K562 (cell line): Measurements from ENCODE around the gene SMIM13. TPM values are rescaled to one million over a fixed set of nuclear protein-coding genes. Genes with fewer than 3 reads are reported as not detected.

ENCODE experiments used
- ATAC-seq: fragments of 200-7000 bp; cut with Tn5 transposase; 3 replicates; pipeline ENCODE4 v1.9.1; 2020; ENCODE audit warnings: moderate library complexity
- BruUV-seq: library from RNA; stranded (reverse); fragments of 400-500 nt; replicated peaks from 2 replicates; lab custom pipeline; 2021; lab: Mats Ljungman, UMichigan
- CTCF ChIA-PET: fragments of 300-600 bp; formaldehyde crosslinking; extraction: SDS; loops from one replicate; lab custom pipeline; 2021; ENCODE audit warnings: low intra/inter-chr PET ratio; lab: Yijun Ruan, JAX
- POLR2A ChIA-PET: fragments of 300-600, 350-650 bp; sonication (Branson Sonifier 250); formaldehyde crosslinking; extraction: SDS; loops from one replicate; lab custom pipeline; 2021; ENCODE audit warnings: antibody characterized with exemption, inconsistent platforms; lab: Yijun Ruan, JAX
- DNase-seq, 4 experiments: peaks; one replicate each; pipeline versions ENCODE4 v3.0.0 to v3.0.0-alpha.2; 2011 to 2018; ENCODE audit warnings: low spot score in 3 of 4, mixed read lengths in 3 of 4; ENCODE audit errors: extremely low read depth in 1 of 4
- FAIRE-seq: peaks from 2 replicates; lab custom pipeline; 2011; peaks lifted over from hg19 to GRCh38; lab: Jason Lieb, UNC
- H2AFZ ChIP-seq: 2 replicates; pipeline ENCODE4 v1.6.0; 2011; ENCODE audit warnings: low read depth, low read length, control low read depth, inconsistent platforms
- H3K27ac ChIP-seq: fragments of 200-600 bp; 3 replicates; pipeline ENCODE4 v1.8.0; 2011; ENCODE audit warnings: low read depth, mild to moderate bottlenecking, control low read depth, inconsistent platforms, low read length, moderate library complexity, mixed read lengths; ENCODE audit errors: extremely low read depth
- H3K27me3 ChIP-seq, 2 experiments: fragments of 300-600 bp in 1 of 2; 2 replicates in 1 of 2; 3 replicates in 1 of 2; pipeline versions ENCODE4 v1.6.0 to v1.8.0; 2011; ENCODE audit warnings: inconsistent platforms in 2 of 2, low read length in 2 of 2, mild to moderate bottlenecking in 1 of 2, mixed read lengths in 1 of 2, moderate library complexity in 1 of 2; ENCODE audit not compliant: control insufficient read depth in 2 of 2, insufficient read depth in 2 of 2
- H3K36me3 ChIP-seq: fragments of 300-600 bp; 3 replicates; pipeline ENCODE4 v1.8.0; 2011; ENCODE audit warnings: mild to moderate bottlenecking, low read length, inconsistent platforms; ENCODE audit not compliant: control insufficient read depth, insufficient read depth
- H3K4me1 ChIP-seq, 2 experiments: fragments of 200-600 bp in 1 of 2; replicated peaks in 1 of 2; 2 replicates in 1 of 2; 3 replicates in 1 of 2; pipeline versions ENCODE4 v1.5.1 to v1.8.0; 2011; ENCODE audit warnings: inconsistent platforms in 2 of 2, low read length in 2 of 2, mild to moderate bottlenecking in 1 of 2, mixed read lengths in 1 of 2, moderate library complexity in 1 of 2; ENCODE audit not compliant: control insufficient read depth in 2 of 2, insufficient read depth in 2 of 2
- H3K4me2 ChIP-seq: 2 replicates; pipeline ENCODE4 v1.6.1; 2011; ENCODE audit warnings: low read length, control low read depth, inconsistent platforms, mixed read lengths; ENCODE audit not compliant: insufficient read depth
- H3K4me3 ChIP-seq: fragments of 200-600 bp; sonication (generic), shearing (Covaris generic); 2 replicates; pipeline ENCODE4 v1.5.1; 2016; ENCODE audit warnings: control low read depth, inconsistent platforms
- H3K79me2 ChIP-seq: fragments of 200-600 bp; 3 replicates; pipeline ENCODE4 v1.8.0; 2011; ENCODE audit warnings: low read length, inconsistent platforms; ENCODE audit not compliant: control insufficient read depth, insufficient read depth
- H3K9ac ChIP-seq, 2 experiments: 2 replicates each; pipeline versions ENCODE4 v1.6.0 to v1.6.1; 2011; ENCODE audit warnings: low read depth in 2 of 2, low read length in 2 of 2, control low read depth in 1 of 2, inconsistent platforms in 1 of 2, mild to moderate bottlenecking in 1 of 2, mixed read lengths in 1 of 2; ENCODE audit not compliant: insufficient read depth in 1 of 2
- H3K9me1 ChIP-seq: one replicate; pipeline ENCODE4 v1.6.0; 2011; ENCODE audit warnings: inconsistent platforms, mild to moderate bottlenecking, low read length, moderate library complexity; ENCODE audit not compliant: control insufficient read depth, insufficient read depth
- H3K9me3 ChIP-seq: replicated peaks from 2 replicates; pipeline ENCODE4 v1.5.1; 2011; ENCODE audit warnings: low read depth, low read length, inconsistent platforms; ENCODE audit not compliant: control insufficient read depth, insufficient read depth
- H4K20me1 ChIP-seq: replicated peaks from 2 replicates; pipeline ENCODE4 v1.6.1; 2011; ENCODE audit warnings: low read length, inconsistent platforms, mixed read lengths; ENCODE audit not compliant: control insufficient read depth, insufficient read depth
- ARID3B ChIP-seq: fragments of 250-450 bp; sonication (Bioruptor Pico); IDR thresholded peaks from 2 replicates; pipeline ENCODE4 v1.4.0; 2020; ENCODE audit warnings: borderline replicate concordance
- ATF4 ChIP-seq: fragments of 450-650 bp; formaldehyde crosslinking; IDR thresholded peaks from 2 replicates; pipeline ENCODE4 v1.4.0; 2022; ENCODE audit warnings: mild to moderate bottlenecking, moderate library complexity
- CCNT2 ChIP-seq: IDR thresholded peaks from 2 replicates; pipeline ENCODE4 v1.6.1; 2011; ENCODE audit warnings: borderline replicate concordance, low read depth, mild to moderate bottlenecking, moderate library complexity, mixed read lengths, low read length; ENCODE audit not compliant: insufficient read length; ENCODE audit errors: extremely low read depth
- EP400 ChIP-seq: fragments of 450-650 bp; IDR thresholded peaks from 2 replicates; pipeline ENCODE4 v1.6.1; 2017; ENCODE audit warnings: antibody characterized with exemption, mild to moderate bottlenecking, moderate library complexity
- FIP1L1 ChIP-seq: fragments of 200-400 bp; formaldehyde crosslinking; IDR thresholded peaks from 2 replicates; pipeline ENCODE4 v1.6.1; 2018; ENCODE audit warnings: mild to moderate bottlenecking, low read depth, low read length; ENCODE audit not compliant: poor library complexity, severe bottlenecking
- IFI16 ChIP-seq: fragments of 250-450 bp; sonication (Bioruptor Pico); IDR thresholded peaks from 2 replicates; pipeline ENCODE4 v2.1.2; 2022; ENCODE audit warnings: mild to moderate bottlenecking, inconsistent platforms
- MEF2A ChIP-seq: IDR thresholded peaks from 2 replicates; pipeline ENCODE4 v1.6.1; 2011; ENCODE audit warnings: low read depth, mild to moderate bottlenecking, low read length, moderate library complexity; ENCODE audit not compliant: control insufficient read depth
- NR2C2 ChIP-seq, 2 experiments: fragments of 200-800 bp in 1 of 2; sonication (Bioruptor generic) in 1 of 2; sonication (generic) in 1 of 2; formaldehyde crosslinking in 1 of 2; IDR thresholded peaks; 2 replicates each; pipeline versions ENCODE4 v1.6.1 to v1.8.0; 2016 to 2022; ENCODE audit warnings: mild to moderate bottlenecking in 1 of 2, missing compliant biosample characterization in 1 of 2, missing genetic modification characterization in 1 of 2, missing genetic modification reagents in 1 of 2
- PYGO2 ChIP-seq: fragments of 450-650 bp; IDR thresholded peaks from 2 replicates; pipeline ENCODE4 v1.6.1; 2016; ENCODE audit warnings: mild to moderate bottlenecking, missing genetic modification characterization, moderate library complexity, missing compliant biosample characterization
- RFX7 ChIP-seq: fragments of 250-450 bp; sonication (Bioruptor Pico); IDR thresholded peaks from 2 replicates; pipeline ENCODE4 v1.5.1; 2021; ENCODE audit warnings: mild to moderate bottlenecking
- SMAD1 ChIP-seq: fragments of 150-350 bp; IDR thresholded peaks from 2 replicates; pipeline ENCODE4 v1.6.1; 2014; ENCODE audit warnings: low read length, low read depth; ENCODE audit not compliant: partially characterized antibody
- SMARCA4 ChIP-seq: fragments of 450-650 bp; IDR thresholded peaks from 2 replicates; pipeline ENCODE4 v1.6.1; 2016
- SMARCC2 ChIP-seq: fragments of 450-650 bp; IDR thresholded peaks from 2 replicates; pipeline ENCODE4 v1.6.1; 2017; ENCODE audit warnings: antibody characterized with exemption, moderate library complexity, mild to moderate bottlenecking, low read depth
- ZBTB7A ChIP-seq: IDR thresholded peaks from 2 replicates; pipeline ENCODE4 v1.6.1; 2011; ENCODE audit warnings: low read depth, mild to moderate bottlenecking, low read length, moderate library complexity, borderline replicate concordance; ENCODE audit not compliant: control insufficient read depth
- ZNF133 ChIP-seq: fragments of 250-450 bp; sonication (Bioruptor Pico); IDR thresholded peaks from 2 replicates; pipeline ENCODE4 v1.4.0; 2020; ENCODE audit warnings: mild to moderate bottlenecking
- WGBS: fragments of 100-300 bp; shearing (Covaris generic); methylation state at CpG from one replicate; pipeline ENCODE4 v1.1.6; 2016; ENCODE audit warnings: low coverage, mixed read lengths; ENCODE audit not compliant: insufficient coverage; ENCODE audit errors: missing lambda C conversion rate; 5-methylcytosine and 5-hydroxymethylcytosine counted together
- in situ Hi-C: fragments of 300-500 bp; cut with MboI; formaldehyde crosslinking; loops from 4 replicates; pipeline ENCODE4 v1.15.0; 2018; ENCODE audit warnings: inconsistent platforms, mixed read lengths
- intact Hi-C: fragments of 100-400 bp; cut with micrococcal nuclease; formaldehyde crosslinking; loops from 2 replicates; pipeline ENCODE4 v1.14.2; 2022
- polyA plus RNA-seq, 8 experiments: library from polyadenylated mRNA; depleted of rRNA in 4 of 8; stranded (reverse) in 5 of 8; unstranded in 3 of 8; fragments of >200 nt; fragmentation: Nextera tagmentation in 2 of 8; fragmentation: Illumina TruSeq in 1 of 8; extraction: Ambion mirVana in 2 of 8; extraction: Trizol in 1 of 8; gene quantifications; 2 replicates each; pipeline versions ENCODE4 v1.2.1 to v1.2.3, GENCODE V29; 2011 to 2014; ENCODE audit warnings: inconsistent platforms in 1 of 8, missing spikeins in 1 of 8
- total RNA-seq, 7 experiments: library from RNA; depleted of rRNA in 6 of 7; stranded (reverse); fragments of >200 nt in 6 of 7; fragmentation: Illumina TruSeq in 2 of 7; extraction: Trizol in 2 of 7; gene quantifications; 2 replicates each; pipeline versions ENCODE4 v1.2.1 to v1.2.3, GENCODE V29; 2011 to 2021; ENCODE audit warnings: low replicate concordance in 1 of 7
- TF ChIP-seq, protein P1 (sequence below), 2 experiments: fragments of 450-650 bp; IDR thresholded peaks; 2 replicates each; pipeline ENCODE4 v1.6.1; 2018; ENCODE audit warnings: mild to moderate bottlenecking in 2 of 2, low read depth in 1 of 2; ENCODE audit not compliant: partially characterized antibody in 2 of 2

Gene SMIM13
- total and polyA plus RNA-seq, 9 of the 15 experiments (the other 6 are each of a cell fraction or from before 2014, with no cell fraction given) = 5.5 to 24.8 (median 11.7) TPM

DNA sequence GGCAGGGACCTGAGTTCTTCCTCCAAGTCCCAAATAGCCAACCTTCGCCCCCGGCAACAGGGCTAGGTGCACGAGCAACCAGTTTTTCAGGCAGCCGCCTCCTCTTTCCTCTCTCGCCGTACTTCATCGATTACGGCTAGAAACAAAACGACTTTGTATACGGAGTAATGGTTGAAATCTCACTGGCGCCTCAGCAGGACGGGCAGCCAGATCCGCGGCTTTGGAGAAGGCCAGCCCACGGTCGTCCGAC, 333 bp upstream of the SMIM13 start:
- POLR2A ChIA-PET = interaction anchor here (0.6 to 2.4 kb wide), 12 partner anchors 8 to 632 kb away, joined by 3 to 16 read pairs (median 3); partner anchors contain the start of gene SYCP2L
- peak; percentile 3 for ATAC-seq
- intact Hi-C loops = no loop called here
- no peaks in the 10 kb centered on the region for H3K9me1 ChIP-seq
- H4K20me1 ChIP-seq = no peaks in the 10 kb centered on the region
- H3K4me2 ChIP-seq = peak overlapping the region; percentile 97
- no peaks in the 10 kb centered on the region; the same call in 2 of the 3 replicates for H3K36me3 ChIP-seq
- H3K9me3 ChIP-seq = no peaks in the 10 kb centered on the region
- no peak for FAIRE-seq
- in situ Hi-C loops = no loop called here
- WGBS = 0% methylated on average over 16 of the region's 17 CpGs
- CTCF ChIA-PET = interaction anchor here (0.9 to 1.6 kb wide), 2 partner anchors 50 to 52 kb away, joined by 3 to 6 read pairs; no protein-coding TSS in a partner anchor
- H3K27me3 ChIP-seq = no peaks in the 10 kb centered on the region
- H2AFZ ChIP-seq = peak overlapping the region; percentile 97
- peak overlapping the region; percentile 90 to 92 for H3K9ac ChIP-seq
- no TSS peak for BruUV-seq
- H3K4me3 ChIP-seq = peak overlapping the region; percentile 68
- peak overlapping the region; percentile 91 for H3K27ac ChIP-seq
- H3K4me1 ChIP-seq = peaks cover 12 to 15% of the 10 kb centered on the region in 2 experiments
- DNase-seq = no peak
- H3K79me2 ChIP-seq = peaks cover 43% of the 10 kb centered on the region
- TF ChIP-seq PYGO2 (tag) (no peak), MEF2A (no peak), NR2C2 (CRISPR knock-in tag; IDR thresholded peaks at IDR 0.05) (no peak), NR2C2 (tag; IDR thresholded peaks at IDR 0.05) (no peak), SMARCC2 (0 out of 2 replicates have a peak, but pooled peaks have one; percentile 9), ARID3B (CRISPR knock-in tag) (0 out of 2 replicates have a peak, but pooled peaks have one; percentile 3), FIP1L1 (no peak), RFX7 (CRISPR knock-in tag) (no peak), CCNT2 (no peak), SMARCA4 (0 out of 2 replicates have a peak, but pooled peaks have one; percentile 8), SMAD1 (peak; percentile 31), ZNF133 (CRISPR knock-in tag) (no peak), ZBTB7A (no peak), EP400 (peak; percentile 59; the same call in 1 of the 2 replicates), IFI16 (no peak), ATF4 (CRISPR knock-in tag) (no peak; the same call in 1 of the 2 replicates)
- TF ChIP-seq, protein P1, sequence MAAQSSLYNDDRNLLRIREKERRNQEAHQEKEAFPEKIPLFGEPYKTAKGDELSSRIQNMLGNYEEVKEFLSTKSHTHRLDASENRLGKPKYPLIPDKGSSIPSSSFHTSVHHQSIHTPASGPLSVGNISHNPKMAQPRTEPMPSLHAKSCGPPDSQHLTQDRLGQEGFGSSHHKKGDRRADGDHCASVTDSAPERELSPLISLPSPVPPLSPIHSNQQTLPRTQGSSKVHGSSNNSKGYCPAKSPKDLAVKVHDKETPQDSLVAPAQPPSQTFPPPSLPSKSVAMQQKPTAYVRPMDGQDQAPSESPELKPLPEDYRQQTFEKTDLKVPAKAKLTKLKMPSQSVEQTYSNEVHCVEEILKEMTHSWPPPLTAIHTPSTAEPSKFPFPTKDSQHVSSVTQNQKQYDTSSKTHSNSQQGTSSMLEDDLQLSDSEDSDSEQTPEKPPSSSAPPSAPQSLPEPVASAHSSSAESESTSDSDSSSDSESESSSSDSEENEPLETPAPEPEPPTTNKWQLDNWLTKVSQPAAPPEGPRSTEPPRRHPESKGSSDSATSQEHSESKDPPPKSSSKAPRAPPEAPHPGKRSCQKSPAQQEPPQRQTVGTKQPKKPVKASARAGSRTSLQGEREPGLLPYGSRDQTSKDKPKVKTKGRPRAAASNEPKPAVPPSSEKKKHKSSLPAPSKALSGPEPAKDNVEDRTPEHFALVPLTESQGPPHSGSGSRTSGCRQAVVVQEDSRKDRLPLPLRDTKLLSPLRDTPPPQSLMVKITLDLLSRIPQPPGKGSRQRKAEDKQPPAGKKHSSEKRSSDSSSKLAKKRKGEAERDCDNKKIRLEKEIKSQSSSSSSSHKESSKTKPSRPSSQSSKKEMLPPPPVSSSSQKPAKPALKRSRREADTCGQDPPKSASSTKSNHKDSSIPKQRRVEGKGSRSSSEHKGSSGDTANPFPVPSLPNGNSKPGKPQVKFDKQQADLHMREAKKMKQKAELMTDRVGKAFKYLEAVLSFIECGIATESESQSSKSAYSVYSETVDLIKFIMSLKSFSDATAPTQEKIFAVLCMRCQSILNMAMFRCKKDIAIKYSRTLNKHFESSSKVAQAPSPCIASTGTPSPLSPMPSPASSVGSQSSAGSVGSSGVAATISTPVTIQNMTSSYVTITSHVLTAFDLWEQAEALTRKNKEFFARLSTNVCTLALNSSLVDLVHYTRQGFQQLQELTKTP (IDR thresholded peaks at IDR 0.05; ENCODE audit: low read depth in 1 of 2, partially characterized antibody in 2 of 2) = peak in 1 of 2 experiments; percentile 16
